GM12891 (cell line): ENCODE data around the gene FAM217B. TPM values are rescaled to one million over a fixed set of nuclear protein-coding genes. Genes with fewer than 3 reads are reported as not detected.
A peak's percentile ranks its signal among the peaks of the same experiment; 100 is the strongest.

ENCODE experiments used
- DNase-seq: peaks from one replicate; pipeline ENCODE4 v3.0.0; 2011; ENCODE audit warnings: low spot score; ENCODE audit not compliant: insufficient read length
- FAIRE-seq: peaks from 2 replicates; lab custom pipeline; 2011; peaks lifted over from hg19 to GRCh38; lab: Jason Lieb, UNC
- PAX5 ChIP-seq: IDR thresholded peaks from 2 replicates; pipeline ENCODE4 v1.6.1; 2011; ENCODE audit warnings: low read length, moderate library complexity, mild to moderate bottlenecking; ENCODE audit not compliant: insufficient read depth, severe bottlenecking
- POLR2A ChIP-seq: IDR thresholded peaks from 2 replicates; pipeline ENCODE4 v1.6.1; 2011; ENCODE audit warnings: low read depth, low read length, control low read depth
- POLR2AphosphoS5 ChIP-seq: IDR thresholded peaks from 2 replicates; pipeline ENCODE4 v1.6.1; 2011; ENCODE audit warnings: low read depth, low read length, control low read depth
- POU2F2 ChIP-seq: IDR thresholded peaks from 2 replicates; pipeline ENCODE4 v1.6.1; 2011; ENCODE audit warnings: low read depth, mild to moderate bottlenecking, control low read depth, low read length, moderate library complexity
- SPI1 ChIP-seq: IDR thresholded peaks from 2 replicates; pipeline ENCODE4 v1.6.1; 2011; ENCODE audit warnings: low read depth, low read length, control low read depth
- TAF1 ChIP-seq: IDR thresholded peaks from 2 replicates; pipeline ENCODE4 v1.6.1; 2011; ENCODE audit warnings: low read depth, low read length, control low read depth
- polyA plus RNA-seq: library from polyadenylated mRNA; unstranded; fragments of >200 nt; gene quantifications from one replicate; pipeline ENCODE4 v1.2.1, GENCODE V29; 2012; ENCODE audit warnings: low read depth, missing spikeins, inconsistent platforms; ENCODE audit not compliant: missing spikeins

The FAM217B gene, protein sequence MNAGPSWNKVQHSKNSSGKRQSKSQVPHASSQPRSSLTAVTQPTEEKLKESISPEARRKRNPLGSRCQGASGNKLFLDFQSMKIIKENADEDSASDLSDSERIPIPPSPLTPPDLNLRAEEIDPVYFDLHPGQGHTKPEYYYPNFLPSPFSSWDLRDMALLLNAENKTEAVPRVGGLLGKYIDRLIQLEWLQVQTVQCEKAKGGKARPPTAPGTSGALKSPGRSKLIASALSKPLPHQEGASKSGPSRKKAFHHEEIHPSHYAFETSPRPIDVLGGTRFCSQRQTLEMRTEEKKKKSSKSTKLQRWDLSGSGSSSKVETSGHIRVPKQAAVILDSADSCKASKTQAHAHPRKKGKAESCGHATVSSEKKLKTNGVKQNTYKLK
- polyA plus RNA-seq = 3.3 TPM

DNA sequence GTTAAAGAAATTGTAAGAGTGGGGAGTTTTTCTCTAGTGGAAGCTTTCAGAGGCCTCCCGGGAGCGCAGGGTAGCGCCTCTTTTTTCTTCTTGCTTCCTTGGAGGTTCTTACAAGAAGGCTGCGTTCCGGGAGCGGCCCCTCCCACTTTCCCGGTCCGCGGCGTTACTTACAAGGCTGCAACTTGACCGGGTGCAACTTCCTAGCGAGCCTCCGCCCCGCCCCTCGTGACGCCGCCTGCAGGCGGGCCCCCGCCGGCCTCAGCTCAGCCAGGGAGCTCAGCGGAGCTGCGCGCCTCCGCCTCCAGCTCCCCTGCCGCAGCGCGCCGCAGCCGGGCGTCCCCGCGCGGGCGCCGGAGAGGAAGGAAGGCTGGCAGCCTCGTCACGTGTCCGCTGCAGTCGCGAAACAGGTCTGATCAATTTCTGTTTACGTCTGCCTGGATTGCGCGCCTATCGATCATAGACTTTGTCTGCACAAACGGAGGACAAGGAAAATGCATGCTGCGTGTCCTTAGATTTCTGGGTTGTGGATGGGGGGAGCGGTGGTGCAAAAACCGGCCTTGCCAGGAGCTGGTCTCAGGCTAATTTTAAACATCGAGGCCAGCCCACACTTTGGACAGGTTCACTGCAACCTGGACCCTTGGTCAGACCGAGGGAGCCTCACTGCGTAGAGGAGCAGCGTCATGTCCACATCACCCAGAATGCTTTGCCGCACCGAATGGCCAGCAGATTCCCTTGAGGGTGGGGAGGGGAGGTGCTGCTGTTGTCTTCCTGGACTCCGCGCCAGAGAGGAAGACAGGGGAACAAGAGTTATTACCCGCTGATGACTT is at the start of gene FAM217B, which contains the start of gene PPP1R3D:
TSS of gene FAM217B (plus strand) at position 261 of the 827 bp plus-strand sequence. CDS start 3,555 bp downstream, outside the sequence.
TSS of gene PPP1R3D (minus strand) at position 177 of the 827 bp plus-strand sequence. CDS start 374 bp downstream, outside the sequence.
- TF ChIP-seq POLR2AphosphoS5 (peak; percentile 69; the same call in 1 of the 2 replicates), POU2F2 (0 out of 2 replicates have a peak, but pooled peaks have one; percentile 13), POLR2A (peak; percentile 70; the same call in 1 of the 2 replicates), PAX5 (no peak), TAF1 (peak; percentile 66; the same call in 1 of the 2 replicates), SPI1 (no peak)
- FAIRE-seq (peak; percentile 94), DNase-seq (peak; percentile 95)

DNA sequence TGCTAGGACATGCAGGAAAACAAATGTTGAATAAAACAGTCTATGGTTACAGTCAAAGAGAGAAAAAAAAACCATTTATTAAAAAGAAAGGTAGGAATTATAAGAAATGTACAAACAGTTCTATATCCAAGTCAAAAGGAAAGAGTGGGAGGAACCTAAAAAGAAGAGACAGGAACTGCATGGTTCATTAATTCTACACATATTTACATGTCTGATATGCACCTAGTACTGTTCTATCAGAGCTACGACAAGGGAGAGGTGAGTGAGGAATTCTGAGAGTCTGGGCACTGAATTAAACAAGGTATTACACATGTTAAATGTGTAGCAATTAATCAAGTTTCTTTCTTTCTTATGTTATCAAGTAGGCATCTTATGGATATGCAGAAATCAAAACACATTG is 48.6 kb upstream of the FAM217B start:
- DNase-seq (no peak), FAIRE-seq (no peak)
- TF ChIP-seq SPI1 (no peak), POU2F2 (no peak), PAX5 (no peak), POLR2A (no peak), TAF1 (no peak), POLR2AphosphoS5 (no peak)

DNA sequence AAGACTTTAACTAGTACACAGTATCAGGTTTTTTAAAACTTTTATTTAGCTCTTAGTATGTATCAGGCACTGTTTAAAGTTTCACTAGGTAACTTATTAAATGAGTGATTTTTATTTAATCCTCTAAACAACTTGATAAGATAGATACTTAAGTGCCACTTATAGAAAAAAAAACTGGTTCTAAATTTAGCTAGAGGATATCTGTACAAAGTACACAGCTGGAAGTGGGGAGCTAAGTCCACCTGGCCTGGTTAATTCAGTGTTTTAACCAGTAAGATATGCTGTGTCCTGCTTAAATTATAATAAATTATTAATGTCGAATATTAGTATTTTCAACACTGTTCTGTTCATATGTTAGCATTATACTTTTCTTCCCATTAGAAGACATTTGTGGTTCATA is 44.3 kb upstream of the FAM217B start:
- DNase-seq (no peak), FAIRE-seq (no peak)
- no peak for TF ChIP-seq POU2F2
- TF ChIP-seq POLR2A = no peak
- TF ChIP-seq PAX5 = no peak
- TF ChIP-seq TAF1 = no peak
- TF ChIP-seq SPI1 = no peak
- TF ChIP-seq POLR2AphosphoS5 = no peak

DNA sequence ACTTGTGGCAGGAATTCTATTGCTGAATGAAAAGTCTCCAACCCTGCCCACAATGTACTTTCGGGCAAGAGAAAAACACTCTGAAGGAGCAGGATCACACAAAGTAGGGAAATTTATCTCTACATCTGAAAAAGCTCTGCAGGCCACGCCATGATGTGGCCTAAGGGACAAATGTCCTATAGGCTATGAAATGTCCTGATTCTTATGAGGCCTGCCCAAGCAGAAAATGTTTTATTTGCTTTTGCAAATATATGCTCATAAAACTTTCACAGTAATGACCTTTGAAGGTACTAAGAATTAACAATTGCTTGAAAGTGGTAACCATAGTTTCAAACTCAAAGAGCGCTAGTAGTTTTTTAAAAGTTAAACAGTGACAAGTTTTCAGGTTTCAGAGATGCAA is 37.7 kb upstream of the FAM217B start:
- DNase-seq = no peak
- FAIRE-seq = no peak
- TF ChIP-seq SPI1 (no peak), POU2F2 (no peak), TAF1 (no peak), POLR2A (no peak), POLR2AphosphoS5 (no peak), PAX5 (no peak)

DNA sequence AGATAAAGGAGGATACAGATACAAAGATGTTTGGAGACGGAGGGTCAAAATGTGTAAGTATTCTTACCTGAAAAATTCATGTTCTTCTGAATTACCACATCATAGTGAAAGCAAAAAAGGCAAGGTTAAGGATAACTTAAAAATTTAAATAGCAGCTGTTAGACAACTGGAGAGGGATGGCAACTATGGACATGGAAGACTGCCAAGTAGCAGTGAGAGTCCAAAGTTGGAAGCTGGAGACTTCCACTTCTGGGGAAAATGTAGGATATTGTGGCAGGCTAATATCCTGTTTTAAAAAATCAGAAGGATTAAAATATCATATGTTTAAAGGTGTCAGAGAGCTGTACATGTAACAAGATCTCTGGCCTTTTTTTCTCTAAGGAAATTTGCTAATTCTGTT is 36.6 kb upstream of the FAM217B start:
- DNase-seq = no peak
- FAIRE-seq = no peak
- no peak for TF ChIP-seq PAX5
- no peak for TF ChIP-seq POLR2A
- no peak for TF ChIP-seq POU2F2

DNA sequence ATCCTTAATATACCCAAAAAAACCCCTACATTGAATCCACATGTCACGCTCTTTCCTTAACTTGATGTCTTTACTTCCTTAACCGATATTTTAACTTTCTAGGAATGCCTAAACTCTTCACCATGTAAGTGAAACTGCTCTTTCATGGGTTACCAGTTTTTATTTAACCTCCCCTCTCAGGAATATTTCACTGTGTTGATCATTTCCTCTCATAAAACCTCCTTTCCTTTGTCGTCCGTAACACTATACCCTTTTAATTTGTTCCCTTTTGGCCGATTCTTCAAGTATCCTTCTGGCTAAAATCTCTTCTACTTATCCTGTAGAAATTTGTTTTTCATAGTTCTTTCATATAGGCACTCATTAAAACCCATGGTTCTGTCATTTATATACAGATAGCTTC is 31.3 kb upstream of the FAM217B start:
- no peak for TF ChIP-seq POLR2A
- no peak for TF ChIP-seq POLR2AphosphoS5
- TF ChIP-seq SPI1 = no peak
- TF ChIP-seq POU2F2 = no peak
- TF ChIP-seq TAF1 = no peak
- TF ChIP-seq PAX5 = no peak
- no peak for DNase-seq
- FAIRE-seq = no peak

DNA sequence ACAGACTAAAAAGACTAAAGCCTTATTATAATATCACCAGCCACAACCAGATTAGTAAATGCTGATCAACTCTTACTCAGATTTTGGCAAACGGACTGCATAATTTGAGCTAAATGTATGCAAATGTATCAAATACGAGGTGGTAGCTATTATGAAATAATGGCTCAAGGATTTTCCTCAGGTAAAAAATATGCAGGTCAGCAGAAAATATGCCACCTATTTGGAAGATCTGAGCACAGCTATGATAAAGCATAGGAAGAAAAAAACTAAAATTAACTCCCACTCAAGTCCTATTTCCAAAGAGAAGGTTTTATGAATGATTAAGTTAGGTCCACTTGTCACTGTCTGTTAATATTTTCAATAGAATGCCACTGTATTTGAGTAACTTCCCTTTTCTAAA is 29.1 kb upstream of the FAM217B start:
- DNase-seq = no peak
- TF ChIP-seq POLR2A (no peak), POU2F2 (no peak), POLR2AphosphoS5 (no peak), SPI1 (no peak), TAF1 (no peak), PAX5 (no peak)
- no peak for FAIRE-seq

DNA sequence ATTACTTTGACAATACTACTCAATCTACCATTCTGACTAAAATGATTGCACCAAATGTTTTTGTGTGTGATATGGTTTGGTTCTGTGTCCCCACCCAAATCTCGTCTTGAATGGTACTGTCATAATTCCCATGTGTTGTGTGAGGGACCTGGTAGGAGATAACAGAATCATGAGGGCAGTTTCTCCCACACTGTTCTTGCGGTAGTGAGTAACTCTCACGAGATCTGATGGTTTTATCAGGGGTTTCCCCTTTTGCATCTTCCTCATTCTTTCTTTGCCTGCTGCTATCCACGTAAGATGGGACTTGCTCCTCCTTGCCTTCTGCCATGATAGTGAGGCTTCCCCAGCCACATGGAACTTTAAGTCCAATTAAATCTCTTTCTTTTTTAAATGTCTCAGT is 27.6 kb upstream of the FAM217B start:
- no peak for FAIRE-seq
- DNase-seq = no peak

DNA sequence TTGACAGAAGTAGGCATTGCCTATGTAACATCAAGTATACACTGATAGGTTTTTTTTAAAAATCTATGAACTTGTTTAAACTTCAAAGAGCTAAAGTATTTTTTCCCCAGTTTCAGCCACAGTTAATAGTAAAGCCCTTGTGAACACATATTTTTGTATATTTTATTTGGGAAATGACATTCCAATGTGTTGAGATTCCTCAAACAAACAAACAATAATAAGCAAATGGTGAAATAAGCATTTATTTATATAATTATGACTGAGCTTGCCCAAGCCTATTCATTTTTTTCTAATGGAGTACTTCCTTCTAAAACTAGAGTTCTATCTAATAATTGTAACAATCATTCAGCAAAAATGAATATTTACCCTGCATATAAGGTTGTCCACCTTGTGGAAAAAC is 19.2 kb upstream of the FAM217B start:
- DNase-seq (no peak), FAIRE-seq (no peak)
- TF ChIP-seq TAF1 (no peak), POLR2A (no peak), PAX5 (no peak), POU2F2 (no peak), SPI1 (no peak), POLR2AphosphoS5 (no peak)

More for the DNA sequence above, 27.6 kb upstream of the FAM217B start:
- TF ChIP-seq PAX5 = no peak
- TF ChIP-seq SPI1 = peak; percentile 16; the same call in 1 of the 2 replicates
- no peak for TF ChIP-seq POU2F2
